ENCODE results near the gene SLU7.

- TF ChIP-seq, protein P1, sequence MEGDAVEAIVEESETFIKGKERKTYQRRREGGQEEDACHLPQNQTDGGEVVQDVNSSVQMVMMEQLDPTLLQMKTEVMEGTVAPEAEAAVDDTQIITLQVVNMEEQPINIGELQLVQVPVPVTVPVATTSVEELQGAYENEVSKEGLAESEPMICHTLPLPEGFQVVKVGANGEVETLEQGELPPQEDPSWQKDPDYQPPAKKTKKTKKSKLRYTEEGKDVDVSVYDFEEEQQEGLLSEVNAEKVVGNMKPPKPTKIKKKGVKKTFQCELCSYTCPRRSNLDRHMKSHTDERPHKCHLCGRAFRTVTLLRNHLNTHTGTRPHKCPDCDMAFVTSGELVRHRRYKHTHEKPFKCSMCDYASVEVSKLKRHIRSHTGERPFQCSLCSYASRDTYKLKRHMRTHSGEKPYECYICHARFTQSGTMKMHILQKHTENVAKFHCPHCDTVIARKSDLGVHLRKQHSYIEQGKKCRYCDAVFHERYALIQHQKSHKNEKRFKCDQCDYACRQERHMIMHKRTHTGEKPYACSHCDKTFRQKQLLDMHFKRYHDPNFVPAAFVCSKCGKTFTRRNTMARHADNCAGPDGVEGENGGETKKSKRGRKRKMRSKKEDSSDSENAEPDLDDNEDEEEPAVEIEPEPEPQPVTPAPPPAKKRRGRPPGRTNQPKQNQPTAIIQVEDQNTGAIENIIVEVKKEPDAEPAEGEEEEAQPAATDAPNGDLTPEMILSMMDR (IDR thresholded peaks at IDR 0.05) = no peak
- no peak for TF ChIP-seq POLR2AphosphoS5 (IDR thresholded peaks at IDR 0.05)
Observed at GRCh38 chr5:160382346-160382745, 36.5 kb downstream of the SLU7 start.

All from suprapubic skin (tissue), 3 donors.